B cell (primary cell): Measurements from ENCODE around the gene RGS7. TPM values are rescaled to one million over a fixed set of nuclear protein-coding genes. Genes with fewer than 3 reads are reported as not detected.

Experiments used
- ATAC-seq: fragments of 200-7000 bp; cut with Tn5 transposase; one replicate; pipeline ENCODE4 v1.10.0; 2021; ENCODE audit warnings: low read depth, mild to moderate bottlenecking, moderate number of reproducible peaks, moderate library complexity
- CTCF ChIA-PET: fragments of 350-600 bp; sonication (Branson Sonifier 250); formaldehyde crosslinking; loops from one replicate; lab custom pipeline; 2021; ENCODE audit warnings: antibody characterized with exemption, inconsistent platforms; lab: Charles Lee
- POLR2A ChIA-PET: fragments of 350-600 bp; sonication (Branson Sonifier 250); formaldehyde crosslinking; loops from one replicate; lab custom pipeline; 2021; ENCODE audit warnings: antibody characterized with exemption; lab: Charles Lee
- DNase-seq: peaks from one replicate; pipeline ENCODE4 v3.0.0; 2013
- H2AFZ ChIP-seq: 2 replicates; pipeline ENCODE4 v1.6.1; 2012; ENCODE audit warnings: mild to moderate bottlenecking, low read depth, low read length; ENCODE audit not compliant: insufficient read depth, poor library complexity, severe bottlenecking
- H3K27ac ChIP-seq, 2 donors: 1 replicate in 1 of 2; 2 replicates in 1 of 2; pipeline ENCODE4 v1.5.1; 2012 to 2013; ENCODE audit warnings: low read length in 2 of 2, mild to moderate bottlenecking in 2 of 2, moderate library complexity in 1 of 2
- H3K27me3 ChIP-seq, 4 experiments: fragments of 200-600 bp in 1 of 4; sonication (generic) in 1 of 4; replicated peaks in 1 of 4; 1 replicate in 2 of 4; 2 replicates in 2 of 4; pipeline versions ENCODE4 v1.6.1 to v1.7.0; 2013 to 2016; ENCODE audit warnings: low read length in 3 of 4, mild to moderate bottlenecking in 2 of 4, mixed read lengths in 1 of 4, moderate library complexity in 1 of 4; ENCODE audit not compliant: insufficient read depth in 4 of 4, control insufficient read depth in 3 of 4; ENCODE audit errors: control extremely low read depth in 1 of 4
- H3K36me3 ChIP-seq, 2 experiments: replicated peaks in 1 of 2; 1 replicate in 1 of 2; 2 replicates in 1 of 2; pipeline versions ENCODE4 v1.6.1 to v1.7.1; 2013; ENCODE audit warnings: low read length in 1 of 2; ENCODE audit not compliant: insufficient read depth in 2 of 2, control insufficient read depth in 1 of 2; ENCODE audit errors: control extremely low read depth in 1 of 2, extremely low read depth in 1 of 2
- H3K4me1 ChIP-seq, 2 donors: fragments of 200-600 bp in 1 of 2; sonication (generic) in 1 of 2; 1 replicate in 1 of 2; 2 replicates in 1 of 2; pipeline versions ENCODE4 v1.5.1 to v1.6.1; 2013 to 2017; ENCODE audit warnings: low read length in 2 of 2; ENCODE audit not compliant: control insufficient read depth in 2 of 2, insufficient read depth in 2 of 2
- H3K4me2 ChIP-seq: replicated peaks from 2 replicates; pipeline ENCODE3; 2012; ENCODE audit warnings: mild to moderate bottlenecking, low read depth, low read length; ENCODE audit not compliant: poor library complexity, severe bottlenecking
- H3K4me3 ChIP-seq, 5 experiments: fragments of 200-600 bp in 1 of 5; sonication (generic) in 1 of 5; 1 replicate in 3 of 5; 2 replicates in 2 of 5; pipeline versions ENCODE4 v1.5.1 to v1.7.0; 2011 to 2016; ENCODE audit warnings: low read length in 4 of 5, mild to moderate bottlenecking in 4 of 5, low read depth in 2 of 5, control low read depth in 1 of 5, moderate library complexity in 1 of 5; ENCODE audit not compliant: insufficient read depth in 1 of 5; ENCODE audit errors: control extremely low read depth in 1 of 5, extremely low read depth in 1 of 5
- H3K79me2 ChIP-seq: fragments of 200-600 bp; sonication (generic); one replicate; pipeline ENCODE4 v1.6.0; 2016; ENCODE audit warnings: low read length; ENCODE audit not compliant: control insufficient read depth, insufficient read depth
- H3K9ac ChIP-seq: fragments of 200-600 bp; sonication (generic); 2 replicates; pipeline ENCODE4 v1.6.1; 2017; ENCODE audit warnings: mild to moderate bottlenecking, low read length, moderate library complexity
- H3K9me3 ChIP-seq, 3 donors: one replicate each; pipeline versions ENCODE4 v1.6.1 to v1.7.1; 2013; ENCODE audit warnings: low read length in 2 of 3; ENCODE audit not compliant: control insufficient read depth in 2 of 3, insufficient read depth in 1 of 3; ENCODE audit errors: control extremely low read depth in 1 of 3
- H4K20me1 ChIP-seq: 2 replicates; pipeline ENCODE4 v1.6.0; 2012; ENCODE audit warnings: mild to moderate bottlenecking, low read length; ENCODE audit not compliant: insufficient read depth, control insufficient read depth, poor library complexity, severe bottlenecking
- H3K27ac Mint-ChIP-seq: one replicate; pipeline ENCODE4 v1.8.0; 2021; ENCODE audit warnings: mixed read lengths
- H3K27me3 Mint-ChIP-seq: one replicate; pipeline ENCODE4 v1.8.0; 2021; ENCODE audit warnings: mixed read lengths
- H3K4me1 Mint-ChIP-seq: one replicate; pipeline ENCODE4 v1.8.0; 2021; ENCODE audit warnings: mixed read lengths
- H3K4me3 Mint-ChIP-seq: one replicate; pipeline ENCODE4 v1.8.0; 2021; ENCODE audit warnings: mixed read lengths
- H3K9me3 Mint-ChIP-seq: one replicate; pipeline ENCODE4 v1.8.0; 2022; ENCODE audit warnings: mixed read lengths; ENCODE audit not compliant: insufficient read depth
- EZH2 ChIP-seq: IDR thresholded peaks from 2 replicates; pipeline ENCODE4 v1.6.1; 2012; ENCODE audit warnings: borderline replicate concordance, low read depth, mild to moderate bottlenecking, moderate library complexity, low read length; ENCODE audit not compliant: insufficient read depth, poor library complexity, severe bottlenecking
- WGBS: methylation state at CpG from one replicate; pipeline ENCODE4 v1.1.5; 2013; ENCODE audit warnings: missing lambda C conversion rate; ENCODE audit not compliant: insufficient coverage; 5-methylcytosine and 5-hydroxymethylcytosine counted together
- intact Hi-C: fragments of 100-400 bp; cut with micrococcal nuclease; formaldehyde crosslinking; loops from one replicate; pipeline ENCODE4 v1.10.0; 2022
- polyA plus RNA-seq: library from polyadenylated mRNA; depleted of rRNA; stranded (reverse); fragments of >200 nt; gene quantifications from 2 replicates; pipeline ENCODE4 v1.2.3, GENCODE V29; 2012
- total RNA-seq, 2 donors: library from RNA; stranded (reverse); fragments of 120-200 nt in 1 of 2; gene quantifications; 1 replicate in 1 of 2; 2 replicates in 1 of 2; pipeline versions ENCODE4 v1.2.3 to v1.2.4, GENCODE V29; 2013 to 2022
- TF ChIP-seq, protein P1 (sequence below): fragments of 200-600 bp; IDR thresholded peaks from one replicate; pipeline ENCODE4 v1.8.0; 2022; ENCODE audit warnings: antibody characterized with exemption, mild to moderate bottlenecking

Gene RGS7
- total and polyA plus RNA-seq, 2 donors (not counting 1 experiment from before 2014, with no cell fraction given), result 0.15 to 1.8 TPM

DNA sequence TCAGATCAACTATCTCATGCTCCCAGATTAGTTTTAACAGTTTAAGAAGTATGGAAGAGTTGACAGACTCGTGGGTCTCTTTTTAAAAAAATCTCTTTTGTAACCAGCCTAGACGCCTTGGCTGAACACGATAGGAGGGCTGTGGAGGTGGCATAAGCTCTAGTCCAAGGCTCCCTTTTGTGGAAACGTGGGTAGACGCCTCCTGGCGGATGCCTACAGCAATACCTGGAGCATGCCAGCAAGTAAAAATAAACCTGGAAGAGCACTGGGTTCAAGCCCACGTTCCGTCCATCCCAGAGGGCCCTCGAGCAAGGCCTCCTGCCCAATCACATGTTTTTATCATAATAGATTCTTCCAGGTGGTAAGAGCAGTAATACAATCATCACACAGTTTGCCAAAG lies 87.9 kb downstream of the RGS7 start:
- H3K9me3 Mint-ChIP-seq, result peaks cover 7% of the 10 kb centered on the region
- H3K4me1 Mint-ChIP-seq, result no peaks in the 10 kb centered on the region
- 67% methylated on average over 4 of the region's 9 CpGs for WGBS
- ChIA-PET CTCF (no interaction called here), POLR2A (no interaction called here)
- DNase-seq (no peak), ATAC-seq (no peak)
- H3K4me1 ChIP-seq, result no peaks in the 10 kb centered on the region
- intact Hi-C loops, result no loop called here
- no peaks in the 10 kb centered on the region for H3K36me3 ChIP-seq
- no peak overlapping the region for H3K4me3 Mint-ChIP-seq
- no peak overlapping the region for H2AFZ ChIP-seq
- peaks cover 0 to 6% (median 3%) of the 10 kb centered on the region in 3 donors for H3K9me3 ChIP-seq
- no peaks in the 10 kb centered on the region for H3K79me2 ChIP-seq
- no peak overlapping the region for H3K4me3 ChIP-seq
- H3K9ac ChIP-seq, result no peak overlapping the region
- H3K4me2 ChIP-seq, result no peak overlapping the region
- H3K27ac ChIP-seq, result no peak overlapping the region
- no peaks in the 10 kb centered on the region for H3K27me3 Mint-ChIP-seq
- H4K20me1 ChIP-seq, result no peaks in the 10 kb centered on the region
- TF ChIP-seq EZH2, result no peak
- TF ChIP-seq, protein P1, sequence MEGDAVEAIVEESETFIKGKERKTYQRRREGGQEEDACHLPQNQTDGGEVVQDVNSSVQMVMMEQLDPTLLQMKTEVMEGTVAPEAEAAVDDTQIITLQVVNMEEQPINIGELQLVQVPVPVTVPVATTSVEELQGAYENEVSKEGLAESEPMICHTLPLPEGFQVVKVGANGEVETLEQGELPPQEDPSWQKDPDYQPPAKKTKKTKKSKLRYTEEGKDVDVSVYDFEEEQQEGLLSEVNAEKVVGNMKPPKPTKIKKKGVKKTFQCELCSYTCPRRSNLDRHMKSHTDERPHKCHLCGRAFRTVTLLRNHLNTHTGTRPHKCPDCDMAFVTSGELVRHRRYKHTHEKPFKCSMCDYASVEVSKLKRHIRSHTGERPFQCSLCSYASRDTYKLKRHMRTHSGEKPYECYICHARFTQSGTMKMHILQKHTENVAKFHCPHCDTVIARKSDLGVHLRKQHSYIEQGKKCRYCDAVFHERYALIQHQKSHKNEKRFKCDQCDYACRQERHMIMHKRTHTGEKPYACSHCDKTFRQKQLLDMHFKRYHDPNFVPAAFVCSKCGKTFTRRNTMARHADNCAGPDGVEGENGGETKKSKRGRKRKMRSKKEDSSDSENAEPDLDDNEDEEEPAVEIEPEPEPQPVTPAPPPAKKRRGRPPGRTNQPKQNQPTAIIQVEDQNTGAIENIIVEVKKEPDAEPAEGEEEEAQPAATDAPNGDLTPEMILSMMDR, result no peak
- no peak overlapping the region for H3K27ac Mint-ChIP-seq
- no peaks in the 10 kb centered on the region for H3K27me3 ChIP-seq

GRCh38 chr1:241266121-241266520 lies 90.9 kb downstream of the RGS7 start:
- H3K9ac ChIP-seq, result no peak overlapping the region
- no peak overlapping the region for H3K4me3 ChIP-seq
- H3K27me3 Mint-ChIP-seq, result no peaks in the 10 kb centered on the region
- ChIA-PET CTCF (no interaction called here), POLR2A (no interaction called here)
- peaks cover 0 to 3% (median 0%) of the 10 kb centered on the region in 3 donors for H3K9me3 ChIP-seq
- ATAC-seq (no peak), DNase-seq (no peak)
- H3K27ac ChIP-seq, result no peak overlapping the region
- H3K27me3 ChIP-seq, result no peaks in the 10 kb centered on the region
- no peaks in the 10 kb centered on the region for H3K9me3 Mint-ChIP-seq
- WGBS, result 80% methylated on average over 1 of the region's 2 CpGs
- no peaks in the 10 kb centered on the region for H3K4me1 ChIP-seq
- no peak overlapping the region for H2AFZ ChIP-seq
- no peaks in the 10 kb centered on the region for H3K4me1 Mint-ChIP-seq
- no peaks in the 10 kb centered on the region for H3K79me2 ChIP-seq
- no peak overlapping the region for H3K4me2 ChIP-seq
- H3K4me3 Mint-ChIP-seq, result no peak overlapping the region
- H4K20me1 ChIP-seq, result no peaks in the 10 kb centered on the region
- TF ChIP-seq EZH2, result no peak
- TF ChIP-seq, protein P1, result no peak
- intact Hi-C loops, result no loop called here
- no peak overlapping the region for H3K27ac Mint-ChIP-seq
- no peaks in the 10 kb centered on the region for H3K36me3 ChIP-seq
